SHP77 (cell line): ENCODE results near the gene PPP2R5B.
A peak's percentile ranks its signal among the peaks of the same experiment; 100 is the strongest.

ENCODE experiments used
- DNase-seq, 2 experiments: peaks; one replicate each; lab custom pipeline; 2025; lab: John Stamatoyannopoulos, UW

The PPP2R5B gene

GRCh38 chr11:64888729-64889511 lies 35.6 kb upstream of the PPP2R5B start:
- no peak for DNase-seq

- no peak for DNase-seq
Observed at GRCh38 chr11:64890522-64890939, 34.0 kb upstream of the PPP2R5B start.

GRCh38 chr11:64891215-64891848 lies 33.2 kb upstream of the PPP2R5B start:
- DNase-seq: no peak

GRCh38 chr11:64891880-64892279 lies 32.6 kb upstream of the PPP2R5B start:
- no peak for DNase-seq

- no peak for DNase-seq
Observed at GRCh38 chr11:64892411-64892831, 32.1 kb upstream of the PPP2R5B start.

GRCh38 chr11:64892838-64893193 lies 31.7 kb upstream of the PPP2R5B start:
- DNase-seq: no peak

- no peak for DNase-seq
Observed at GRCh38 chr11:64893194-64894069, 31.1 kb upstream of the PPP2R5B start.

GRCh38 chr11:64894070-64894811 lies 30.2 kb upstream of the PPP2R5B start:
- peak; percentile 32 to 73 for DNase-seq

- DNase-seq: no peak
Observed at GRCh38 chr11:64894812-64895452, 29.6 kb upstream of the PPP2R5B start.

- DNase-seq: no peak
Observed at GRCh38 chr11:64896448-64897022, 28.0 kb upstream of the PPP2R5B start.

- DNase-seq: no peak
Observed at GRCh38 chr11:64897381-64898075, 27.0 kb upstream of the PPP2R5B start.

- DNase-seq: no peak
Observed at GRCh38 chr11:64898076-64898445, 26.4 kb upstream of the PPP2R5B start.

- no peak for DNase-seq
Observed at GRCh38 chr11:64898541-64898940, 25.9 kb upstream of the PPP2R5B start.

- no peak for DNase-seq
Observed at GRCh38 chr11:64900263-64900678, 24.2 kb upstream of the PPP2R5B start.

GRCh38 chr11:64900774-64901173 lies 23.7 kb upstream of the PPP2R5B start:
- DNase-seq: no peak

GRCh38 chr11:64902102-64902900 lies 22.2 kb upstream of the PPP2R5B start:
- DNase-seq: no peak

GRCh38 chr11:64903291-64903833 lies 21.1 kb upstream of the PPP2R5B start:
- no peak for DNase-seq

GRCh38 chr11:64905516-64906313 lies 18.8 kb upstream of the PPP2R5B start:
- no peak for DNase-seq

GRCh38 chr11:64906314-64906635 lies 18.2 kb upstream of the PPP2R5B start:
- no peak for DNase-seq
